Stimulated activated CD4-positive, alpha-beta T cell treated with anti-CD3 and anti-CD28 coated beads, Interleukin-2, amount 100 ng/mL, for 48 hours (primary cell): ENCODE measurements around the gene ADAMTS17.
"Not testable (repeated sequence)": the region's sequence is repeated elsewhere in the genome, so short reads cannot be mapped to it uniquely, and the experiment has no call there.

Source experiments
- DNase-seq, 2 donors: peaks; one replicate each; pipeline ENCODE4 v3.0.0-alpha.2; 2020

ADAMTS17 gene

GRCh38 chr15:100341750-100342560 lies at the start of gene ADAMTS17:
TSS of gene ADAMTS17 (minus strand) at chr15:100341975. CDS start at chr15:100341899, 76 bp downstream.
- DNase-seq, result peak; percentile 85 to 89

GRCh38 chr15:100385300-100386050 lies 43.7 kb upstream of the ADAMTS17 start:
- no peak for DNase-seq

DNA sequence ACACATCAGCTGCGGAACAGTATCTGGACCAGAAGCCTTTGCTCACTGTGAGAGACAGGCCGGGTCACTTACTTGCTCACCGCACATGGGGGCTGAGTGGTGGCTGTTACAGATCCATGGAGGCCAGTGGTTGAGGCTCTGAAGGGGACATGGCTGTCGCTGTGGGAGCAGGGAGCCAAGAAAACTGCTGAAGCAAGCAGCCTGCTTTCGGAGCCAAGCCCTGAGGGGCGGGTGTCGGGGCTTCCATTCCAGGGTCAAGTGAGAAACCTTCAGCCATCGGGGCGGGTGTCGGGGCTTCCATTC lies 42.3 kb upstream of the ADAMTS17 start:
- no peak for DNase-seq

- peak in 1 of 2 donors; percentile 5 for DNase-seq
Observed at GRCh38 chr15:100383302-100384107, 41.7 kb upstream of the ADAMTS17 start.

DNA sequence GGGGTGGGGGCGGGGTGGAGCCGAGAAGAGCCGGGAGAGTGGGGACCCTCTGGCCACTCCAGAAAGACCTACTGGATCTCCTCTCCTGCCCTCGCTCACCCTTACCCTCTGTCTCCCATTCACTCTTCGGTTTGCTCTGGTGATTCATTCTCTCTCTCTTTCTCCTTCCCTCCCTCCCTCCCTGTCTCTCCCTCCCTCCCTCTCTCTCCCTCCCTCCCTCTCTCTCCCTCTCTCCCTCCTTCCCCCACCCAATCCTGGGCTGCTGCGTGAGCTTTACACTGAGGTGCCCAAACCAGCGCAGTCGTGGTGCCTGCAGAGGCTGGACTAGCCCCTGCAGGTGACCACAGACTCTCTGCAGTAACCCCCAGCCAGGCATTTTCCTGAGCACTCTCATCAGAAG lies 32.2 kb upstream of the ADAMTS17 start:
- no peak for DNase-seq

- DNase-seq, result no peak
Observed at GRCh38 chr15:100373120-100373896, 31.5 kb upstream of the ADAMTS17 start.

GRCh38 chr15:100372739-100373119 lies 31.0 kb upstream of the ADAMTS17 start:
- no peak for DNase-seq

- DNase-seq, result no peak
Observed at GRCh38 chr15:100355342-100355741, 13.6 kb upstream of the ADAMTS17 start.

DNA sequence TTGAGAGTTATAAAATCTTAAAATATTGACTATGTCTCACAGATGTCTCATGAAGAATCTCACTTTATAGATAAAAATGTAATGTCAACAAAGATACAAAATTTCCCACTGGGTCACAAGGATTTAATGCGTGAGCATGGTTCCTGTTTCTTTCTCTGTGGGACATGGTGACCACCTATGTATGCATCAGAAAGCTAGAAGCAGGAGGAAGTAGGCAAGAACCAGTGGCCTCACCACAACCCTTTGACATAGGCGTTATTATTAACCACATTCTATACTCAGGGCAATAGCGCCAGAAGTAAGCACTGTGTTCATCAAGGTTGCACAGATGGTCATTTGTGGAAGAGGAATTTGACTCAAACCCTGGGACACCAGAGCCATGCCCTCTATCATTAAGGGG lies 11.7 kb upstream of the ADAMTS17 start:
- no peak for DNase-seq

- DNase-seq, result no peak
Observed at GRCh38 chr15:100350434-100351226, 8.9 kb upstream of the ADAMTS17 start.

- DNase-seq, result peak; percentile 90 to 91
Observed at GRCh38 chr15:100349696-100350433, 8.1 kb upstream of the ADAMTS17 start.

DNA sequence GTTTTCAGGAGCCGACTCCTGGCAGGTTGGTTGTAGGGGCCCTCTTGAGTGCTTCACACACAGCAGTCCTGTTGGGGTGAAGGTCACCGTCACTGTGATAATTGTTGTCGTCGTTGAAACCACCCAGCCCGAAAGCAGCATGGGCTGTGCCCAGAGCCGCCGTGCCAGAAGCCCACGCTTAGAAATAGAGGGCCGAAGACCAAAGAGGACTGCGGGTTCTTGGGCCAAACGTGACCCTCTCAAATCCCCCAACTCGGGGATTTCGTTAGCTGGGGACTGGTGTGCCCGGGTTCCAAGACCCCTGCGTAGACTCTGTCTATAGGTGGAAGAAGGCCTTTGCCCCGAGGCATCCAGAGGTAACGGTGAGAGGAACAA lies 7.5 kb upstream of the ADAMTS17 start:
- DNase-seq, result no peak

DNA sequence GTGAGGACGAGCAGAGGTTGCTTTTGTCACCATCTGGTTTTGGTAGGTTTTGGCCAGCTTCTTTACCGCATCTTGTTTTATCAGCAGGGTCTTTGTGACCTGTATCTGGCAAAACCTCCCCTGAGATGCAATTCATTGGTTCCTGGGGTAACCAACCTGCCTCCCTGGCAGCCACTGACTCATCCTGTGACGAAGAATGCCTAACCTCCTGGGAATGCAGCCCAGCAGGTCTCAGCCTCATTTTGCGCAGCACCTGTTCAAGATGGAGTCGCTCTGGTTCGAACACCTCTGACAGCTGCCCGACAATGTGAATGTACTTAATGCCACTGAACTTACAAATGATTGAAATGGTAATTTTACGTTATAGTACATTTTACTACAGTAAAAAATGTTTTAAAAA lies 6.8 kb upstream of the ADAMTS17 start:
- DNase-seq, result no peak

GRCh38 chr15:100346866-100347512 lies 5.2 kb upstream of the ADAMTS17 start:
- no peak for DNase-seq

- DNase-seq, result no peak
Observed at GRCh38 chr15:100345438-100345837, 3.7 kb upstream of the ADAMTS17 start.

- DNase-seq, result no peak
Observed at GRCh38 chr15:100343251-100343650, 1.5 kb upstream of the ADAMTS17 start.

GRCh38 chr15:100341239-100341749 lies 481 bp downstream of the ADAMTS17 start:
- DNase-seq, result no peak

DNA sequence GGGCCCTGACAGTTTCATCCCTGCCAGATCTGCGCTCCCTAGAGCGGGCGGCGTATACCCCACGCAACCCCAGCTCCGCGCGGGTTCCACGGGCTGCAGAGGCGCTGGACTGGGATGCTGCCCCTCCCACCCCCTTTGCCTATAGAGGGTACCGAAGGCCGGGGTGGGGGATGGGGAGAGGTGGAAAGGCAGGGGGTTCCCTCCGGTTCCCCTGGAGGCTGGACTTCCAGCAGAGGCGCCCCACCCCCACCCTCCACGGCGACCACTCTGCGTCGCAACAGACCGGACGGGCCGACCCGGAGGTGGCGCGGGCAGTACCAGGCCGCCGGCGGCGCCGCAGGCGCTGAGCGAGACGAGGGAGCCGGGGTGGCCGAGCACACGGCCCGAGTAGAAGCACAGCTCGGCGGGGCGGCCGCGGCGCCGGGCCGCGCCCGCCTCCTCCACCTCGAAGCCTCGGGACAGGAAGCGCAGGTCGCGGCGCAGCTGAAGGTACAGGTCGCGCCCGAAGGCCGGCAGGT lies 995 bp downstream of the ADAMTS17 start:
- no peak for DNase-seq

DNA sequence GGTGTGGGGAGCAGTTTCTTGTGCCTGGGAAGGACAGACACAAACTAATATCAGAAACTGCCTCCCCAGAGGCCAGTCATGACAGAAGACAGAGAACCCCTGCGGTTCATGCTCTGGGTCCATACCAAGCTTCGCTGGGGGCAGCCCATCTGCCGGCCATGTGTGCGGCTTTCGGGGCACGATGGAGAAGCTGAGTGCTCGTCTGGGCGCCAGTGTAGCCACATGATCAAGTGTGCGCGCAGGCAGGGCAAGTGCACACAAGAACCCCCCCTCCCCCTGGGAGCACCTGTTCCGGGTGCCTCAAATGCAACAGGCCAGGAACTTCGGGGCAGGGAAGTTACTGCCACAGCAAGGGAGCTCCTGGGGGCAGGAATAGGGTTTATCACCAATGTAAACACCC lies 1.8 kb downstream of the ADAMTS17 start:
- no peak for DNase-seq

DNA sequence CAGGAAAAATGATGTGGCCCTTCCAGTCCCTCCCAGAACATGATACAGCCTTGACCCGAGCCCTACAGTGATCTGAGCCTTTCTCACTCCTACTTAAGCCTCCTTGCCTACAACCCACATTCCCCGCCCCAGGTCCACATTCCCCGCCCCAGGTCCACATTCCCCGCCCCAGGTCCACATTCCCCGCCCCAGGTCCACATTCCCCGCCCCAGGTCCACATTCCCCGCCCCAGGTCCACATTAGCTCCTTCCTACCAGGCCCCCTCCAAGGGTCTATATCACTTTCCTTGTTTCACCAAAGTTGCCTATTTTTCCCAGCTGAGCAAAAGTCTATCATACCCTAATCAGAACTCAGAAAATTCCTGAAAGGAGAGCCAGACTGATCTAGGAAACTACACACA lies 2.3 kb downstream of the ADAMTS17 start:
- not testable (repeated sequence) for DNase-seq
